Ishikawa (cell line): ENCODE measurements around the gene R3HDM4.
A peak's percentile ranks its signal among the peaks of the same experiment; 100 is the strongest.

Experiments used
- CEBPB ChIP-seq: IDR thresholded peaks from 2 replicates; pipeline ENCODE4 v1.6.1; 2012
- CREB1 ChIP-seq: IDR thresholded peaks from 2 replicates; pipeline ENCODE4 v1.6.1; 2012; ENCODE audit warnings: low read depth
- EGR1 ChIP-seq: IDR thresholded peaks from 2 replicates; pipeline ENCODE4 v1.6.1; 2012
- EP300 ChIP-seq: IDR thresholded peaks from 2 replicates; pipeline ENCODE4 v1.6.1; 2012; ENCODE audit warnings: borderline replicate concordance
- FOXM1 ChIP-seq: IDR thresholded peaks from 2 replicates; pipeline ENCODE4 v1.6.1; 2012; ENCODE audit warnings: low read depth, borderline replicate concordance
- NFIC ChIP-seq: IDR thresholded peaks from 2 replicates; pipeline ENCODE4 v1.6.1; 2012
- RAD21 ChIP-seq: IDR thresholded peaks from 2 replicates; pipeline ENCODE4 v1.6.1; 2012; ENCODE audit warnings: low read depth
- TAF1 ChIP-seq: IDR thresholded peaks from 2 replicates; pipeline ENCODE4 v1.6.1; 2012; ENCODE audit warnings: low read depth, mild to moderate bottlenecking
- TCF12 ChIP-seq: IDR thresholded peaks from 2 replicates; pipeline ENCODE4 v1.6.1; 2012; ENCODE audit warnings: low read depth
- TEAD4 ChIP-seq: IDR thresholded peaks from 2 replicates; pipeline ENCODE4 v1.6.1; 2012
- YY1 ChIP-seq: IDR thresholded peaks from 2 replicates; pipeline ENCODE4 v1.6.1; 2012; ENCODE audit warnings: low read depth
- ZBTB7A ChIP-seq: IDR thresholded peaks from 2 replicates; pipeline ENCODE4 v1.6.1; 2012; ENCODE audit warnings: low read depth
- TF ChIP-seq, protein P1 (sequence below): IDR thresholded peaks from 2 replicates; pipeline ENCODE4 v1.6.1; 2012
- TF ChIP-seq, protein P2 (sequence below): IDR thresholded peaks from 2 replicates; pipeline ENCODE4 v1.6.1; 2012; ENCODE audit warnings: low read depth, mild to moderate bottlenecking
- TF ChIP-seq, protein P3 (sequence below): IDR thresholded peaks from 2 replicates; pipeline ENCODE4 v1.6.1; 2012

Gene R3HDM4

DNA sequence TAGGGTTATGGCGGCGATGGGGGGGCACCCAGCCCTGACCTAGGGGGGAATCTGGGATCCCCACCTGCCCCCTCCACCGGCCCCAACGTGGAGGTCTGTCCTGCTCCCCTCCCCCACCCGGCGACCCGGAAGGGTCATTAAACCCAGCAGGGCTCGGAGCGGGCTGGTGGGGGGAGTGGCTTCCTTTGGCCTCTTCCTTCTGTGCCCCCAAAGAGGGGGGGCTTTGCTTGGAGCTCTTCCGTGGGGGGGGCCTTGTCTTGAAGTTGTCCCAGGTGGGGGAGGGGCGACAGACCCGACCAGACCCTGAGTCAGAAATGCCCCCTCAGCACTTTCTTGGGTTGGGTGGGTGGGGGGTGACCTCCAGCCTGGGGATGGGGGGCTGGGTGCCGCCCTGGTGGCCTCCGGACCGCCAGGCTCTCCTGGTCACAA is 14.3 kb upstream of the R3HDM4 start:
- TF ChIP-seq TAF1 = no peak
- TF ChIP-seq, protein P1, sequence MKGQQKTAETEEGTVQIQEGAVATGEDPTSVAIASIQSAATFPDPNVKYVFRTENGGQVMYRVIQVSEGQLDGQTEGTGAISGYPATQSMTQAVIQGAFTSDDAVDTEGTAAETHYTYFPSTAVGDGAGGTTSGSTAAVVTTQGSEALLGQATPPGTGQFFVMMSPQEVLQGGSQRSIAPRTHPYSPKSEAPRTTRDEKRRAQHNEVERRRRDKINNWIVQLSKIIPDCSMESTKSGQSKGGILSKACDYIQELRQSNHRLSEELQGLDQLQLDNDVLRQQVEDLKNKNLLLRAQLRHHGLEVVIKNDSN = no peak
- TF ChIP-seq, protein P2, sequence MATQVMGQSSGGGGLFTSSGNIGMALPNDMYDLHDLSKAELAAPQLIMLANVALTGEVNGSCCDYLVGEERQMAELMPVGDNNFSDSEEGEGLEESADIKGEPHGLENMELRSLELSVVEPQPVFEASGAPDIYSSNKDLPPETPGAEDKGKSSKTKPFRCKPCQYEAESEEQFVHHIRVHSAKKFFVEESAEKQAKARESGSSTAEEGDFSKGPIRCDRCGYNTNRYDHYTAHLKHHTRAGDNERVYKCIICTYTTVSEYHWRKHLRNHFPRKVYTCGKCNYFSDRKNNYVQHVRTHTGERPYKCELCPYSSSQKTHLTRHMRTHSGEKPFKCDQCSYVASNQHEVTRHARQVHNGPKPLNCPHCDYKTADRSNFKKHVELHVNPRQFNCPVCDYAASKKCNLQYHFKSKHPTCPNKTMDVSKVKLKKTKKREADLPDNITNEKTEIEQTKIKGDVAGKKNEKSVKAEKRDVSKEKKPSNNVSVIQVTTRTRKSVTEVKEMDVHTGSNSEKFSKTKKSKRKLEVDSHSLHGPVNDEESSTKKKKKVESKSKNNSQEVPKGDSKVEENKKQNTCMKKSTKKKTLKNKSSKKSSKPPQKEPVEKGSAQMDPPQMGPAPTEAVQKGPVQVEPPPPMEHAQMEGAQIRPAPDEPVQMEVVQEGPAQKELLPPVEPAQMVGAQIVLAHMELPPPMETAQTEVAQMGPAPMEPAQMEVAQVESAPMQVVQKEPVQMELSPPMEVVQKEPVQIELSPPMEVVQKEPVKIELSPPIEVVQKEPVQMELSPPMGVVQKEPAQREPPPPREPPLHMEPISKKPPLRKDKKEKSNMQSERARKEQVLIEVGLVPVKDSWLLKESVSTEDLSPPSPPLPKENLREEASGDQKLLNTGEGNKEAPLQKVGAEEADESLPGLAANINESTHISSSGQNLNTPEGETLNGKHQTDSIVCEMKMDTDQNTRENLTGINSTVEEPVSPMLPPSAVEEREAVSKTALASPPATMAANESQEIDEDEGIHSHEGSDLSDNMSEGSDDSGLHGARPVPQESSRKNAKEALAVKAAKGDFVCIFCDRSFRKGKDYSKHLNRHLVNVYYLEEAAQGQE = no peak
- TF ChIP-seq EGR1 = no peak
- no peak for TF ChIP-seq EP300
- no peak for TF ChIP-seq CEBPB
- TF ChIP-seq ZBTB7A = 0 out of 2 replicates have a peak, but pooled peaks have one; percentile 60

DNA sequence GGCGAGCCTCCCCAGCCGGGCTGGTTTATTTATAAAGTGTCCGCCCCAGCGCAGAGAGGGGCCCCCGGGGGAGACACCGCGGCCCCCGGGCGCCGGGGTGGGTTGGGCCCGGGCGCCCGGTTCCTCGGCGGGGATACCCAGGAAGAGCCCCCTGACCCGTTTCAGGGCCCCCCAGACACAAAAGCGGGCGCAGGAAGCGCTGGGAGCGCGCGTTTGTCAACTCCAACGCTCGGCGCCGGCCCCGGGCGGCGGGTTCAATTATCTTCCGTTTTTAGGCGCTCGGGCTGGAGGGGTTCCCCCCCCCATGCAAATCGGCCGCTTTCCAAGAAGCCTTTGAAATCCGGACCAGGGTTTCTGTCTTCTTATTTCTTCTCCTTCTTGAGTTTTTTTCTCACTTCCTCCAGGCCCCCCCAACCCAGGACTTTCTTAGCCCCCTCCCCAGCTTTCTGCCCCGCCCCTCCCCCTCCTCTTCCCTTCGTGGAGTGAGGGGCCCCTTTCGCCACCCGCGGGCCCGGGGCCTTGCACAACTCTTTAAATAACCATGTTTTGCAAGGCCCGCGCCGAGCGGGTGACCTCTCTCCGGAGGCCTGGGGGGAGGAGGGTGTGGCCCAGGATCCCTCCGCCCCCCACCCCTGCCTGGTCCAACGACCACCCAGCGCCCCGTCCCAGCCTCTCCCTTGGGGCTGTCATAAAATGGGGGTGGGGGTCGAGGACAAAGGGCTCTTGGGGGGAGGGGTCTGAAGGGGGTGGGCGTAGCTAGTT is 13.8 kb upstream of the R3HDM4 start:
- TF ChIP-seq, protein P1 = no peak
- TF ChIP-seq FOXM1 (no peak), CREB1 (no peak), TCF12 (peak; percentile 29; the same call in 1 of the 2 replicates), EGR1 (no peak), TAF1 (no peak), ZBTB7A (no peak), CEBPB (peak; percentile 32; the same call in 1 of the 2 replicates), EP300 (no peak), RAD21 (no peak), NFIC (no peak), YY1 (no peak), TEAD4 (no peak)
- TF ChIP-seq, protein P3, sequence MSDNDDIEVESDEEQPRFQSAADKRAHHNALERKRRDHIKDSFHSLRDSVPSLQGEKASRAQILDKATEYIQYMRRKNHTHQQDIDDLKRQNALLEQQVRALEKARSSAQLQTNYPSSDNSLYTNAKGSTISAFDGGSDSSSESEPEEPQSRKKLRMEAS = no peak
- TF ChIP-seq, protein P2 = no peak

DNA sequence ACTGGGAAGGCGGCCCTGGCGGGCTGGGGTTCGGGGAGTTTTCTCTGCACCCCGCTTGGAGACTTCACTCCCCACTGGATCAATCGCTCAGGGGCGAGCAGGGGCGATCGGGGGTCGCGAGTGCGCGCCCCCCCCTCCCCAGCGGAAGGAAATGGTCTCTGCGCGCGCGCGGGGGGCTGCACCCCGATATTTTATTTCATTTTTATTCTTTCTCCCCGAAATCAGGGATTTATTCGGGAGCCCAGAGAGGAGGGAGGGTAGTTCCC is 13.2 kb upstream of the R3HDM4 start:
- TF ChIP-seq ZBTB7A = peak; percentile 87
- no peak for TF ChIP-seq RAD21

DNA sequence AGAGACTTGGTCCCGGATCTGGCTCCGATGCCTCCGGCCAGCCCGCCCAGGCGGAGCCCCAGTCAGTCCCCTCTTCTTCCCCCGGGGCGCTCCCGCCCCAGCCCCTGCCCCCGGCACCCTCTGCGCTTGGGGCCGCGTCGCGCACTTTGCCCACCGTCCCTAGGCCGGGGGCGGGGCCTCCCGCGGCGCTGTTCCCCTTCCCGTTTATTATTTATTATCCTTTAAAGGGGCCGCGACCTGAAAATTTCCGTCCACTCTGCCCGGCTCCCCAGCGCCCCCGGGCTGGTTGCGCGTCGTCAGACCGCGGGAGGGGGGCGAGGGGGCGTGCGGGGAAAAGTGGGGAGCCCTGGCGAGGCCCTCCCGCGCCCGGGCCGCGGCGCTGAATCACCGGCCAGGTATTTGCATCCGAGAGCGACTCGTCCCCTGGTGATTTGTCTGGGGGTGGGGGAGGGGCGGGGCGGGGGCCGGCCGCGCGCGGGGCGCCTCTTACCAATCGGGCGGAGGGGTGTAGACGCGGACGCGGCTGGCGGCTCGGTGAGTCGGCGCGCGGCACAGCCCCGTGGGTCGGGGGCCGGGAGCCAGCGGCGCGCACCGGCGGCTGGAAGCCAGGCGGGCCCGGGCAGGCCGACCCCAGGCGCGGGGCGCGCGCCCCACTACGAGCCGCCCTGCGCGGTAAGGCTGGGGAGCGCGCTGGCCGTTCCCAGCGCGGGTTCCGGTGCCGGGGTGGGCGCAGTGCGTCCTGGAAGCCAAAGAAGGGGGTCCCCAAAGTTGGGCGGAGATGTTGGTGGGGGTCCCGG is 12.7 kb upstream of the R3HDM4 start, which contains the start of gene ARID3A:
TSS of gene ARID3A (plus strand) at position 510 of the 797 bp plus-strand sequence. CDS start 3,494 bp downstream, outside the sequence.
- TF ChIP-seq, protein P2 = no peak
- TF ChIP-seq EGR1 (peak; percentile 41; the same call in 1 of the 2 replicates), EP300 (no peak), ZBTB7A (no peak; the same call in none of the 2 replicates), TEAD4 (peak; percentile 59), CREB1 (no peak), TAF1 (peak; percentile 11; the same call in 1 of the 2 replicates), FOXM1 (no peak), YY1 (no peak), RAD21 (no peak), TCF12 (peak; percentile 51; the same call in 1 of the 2 replicates), NFIC (no peak; the same call in 1 of the 2 replicates), CEBPB (no peak)
- TF ChIP-seq, protein P1 = no peak
- TF ChIP-seq, protein P3 = 0 out of 2 replicates have a peak, but pooled peaks have one; percentile 14
